Prostate gland (tissue), 2 donors: Measurements from ENCODE around the gene LRRC57. TPM values are rescaled to one million over a fixed set of nuclear protein-coding genes. Genes with fewer than 3 reads are reported as not detected.

ENCODE experiments used
- DNase-seq: peaks from one replicate; pipeline ENCODE4 v3.0.0-alpha.2; 2019; ENCODE audit warnings: low spot score
- H3K27ac ChIP-seq, 2 donors: fragments of 200-600 bp; sonication (generic); 2 replicates each; pipeline ENCODE4 v1.5.1; 2017 to 2019
- H3K27me3 ChIP-seq: fragments of 200-600 bp; sonication (generic); replicated peaks from 2 replicates; pipeline ENCODE4 v1.5.1; 2019; ENCODE audit not compliant: insufficient read depth
- H3K36me3 ChIP-seq, 2 donors: fragments of 200-600 bp; sonication (generic); 1 replicate in 1 of 2; 2 replicates in 1 of 2; pipeline versions ENCODE4 v1.5.1 to v1.8.1; 2017 to 2019
- H3K4me1 ChIP-seq: fragments of 200-600 bp; sonication (generic); replicated peaks from 2 replicates; pipeline ENCODE4 v1.5.1; 2019
- H3K4me3 ChIP-seq, 2 donors: fragments of 200-600 bp; sonication (generic); 2 replicates each; pipeline ENCODE4 v1.5.1; 2017 to 2019
- H3K9me3 ChIP-seq: fragments of 200-600 bp; sonication (generic); 2 replicates; pipeline ENCODE4 v1.5.1; 2017
- CTCF ChIP-seq, 4 experiments: fragments of 200-600 bp in 2 of 4; fragments of 450-650 bp in 2 of 4; sonication (generic) in 2 of 4; IDR thresholded peaks; 1 replicate in 3 of 4; 2 replicates in 1 of 4; pipeline ENCODE4 v1.5.1; 2016 to 2019; ENCODE audit warnings: antibody characterized with exemption in 4 of 4, mild to moderate bottlenecking in 2 of 4, moderate library complexity in 2 of 4
- POLR2A ChIP-seq: fragments of 450-650 bp; IDR thresholded peaks from one replicate; pipeline ENCODE4 v1.6.1; 2016; ENCODE audit warnings: antibody characterized with exemption, mild to moderate bottlenecking
- POLR2AphosphoS5 ChIP-seq: sonication (generic); formaldehyde crosslinking; IDR thresholded peaks from one replicate; pipeline ENCODE4 v1.6.1; 2017; ENCODE audit warnings: antibody characterized with exemption
- WGBS: methylation state at CpG from one replicate; pipeline ENCODE4 v1.1.5; 2018; 5-methylcytosine and 5-hydroxymethylcytosine counted together
- intact Hi-C: fragments of 100-400 bp; cut with DNase I; formaldehyde crosslinking; loops from one replicate; pipeline ENCODE4 v1.14.2; 2022
- total RNA-seq, 2 donors: library from RNA; depleted of rRNA; stranded (reverse); fragments of >200 nt; gene quantifications; one replicate each; pipeline ENCODE4 v1.1.0, GENCODE V29; 2016

LRRC57 gene
- total RNA-seq, 2 donors from 2014 or later: 9.8 to 21.8 TPM

- Histone ChIP-seq H3K27me3 (no peaks in the 10 kb centered on the region), H3K9me3 (no peaks in the 10 kb centered on the region), H3K36me3 (no peaks in the 10 kb centered on the region), H3K4me1 (no peaks in the 10 kb centered on the region), H3K4me3 (no peak overlapping the region), H3K27ac (no peak overlapping the region)
- intact Hi-C loops: loop anchor here (5.0 kb wide), 1 partner anchor 107 kb away; no protein-coding TSS in a partner anchor
- no peak for DNase-seq
- WGBS: 92% methylated on average over 4 of the region's 4 CpGs
- no peak for TF ChIP-seq CTCF (IDR thresholded peaks at IDR 0.05)
- no peak for TF ChIP-seq POLR2AphosphoS5
- TF ChIP-seq POLR2A: no peak
These were observed 3.6 kb downstream of the LRRC57 start for GRCh38 chr15:42544853-42545629.

- WGBS: 95% methylated on average over 1 of the region's 1 CpG
- TF ChIP-seq POLR2AphosphoS5 (no peak), CTCF (IDR thresholded peaks at IDR 0.05) (no peak), POLR2A (no peak)
- H3K36me3 ChIP-seq: no peaks in the 10 kb centered on the region
- no peaks in the 10 kb centered on the region for H3K9me3 ChIP-seq
- intact Hi-C loops: no loop called here
- DNase-seq: no peak
- H3K4me3 ChIP-seq: no peak overlapping the region
- H3K4me1 ChIP-seq: no peaks in the 10 kb centered on the region
- H3K27ac ChIP-seq: no peak overlapping the region
- H3K27me3 ChIP-seq: no peaks in the 10 kb centered on the region
These were observed 15.3 kb downstream of the LRRC57 start for GRCh38 chr15:42533246-42533645.

GRCh38 chr15:42528970-42529369 lies 19.6 kb downstream of the LRRC57 start:
- WGBS: 93% methylated on average over 3 of the region's 3 CpGs

GRCh38 chr15:42523331-42523730 lies 25.3 kb downstream of the LRRC57 start:
- TF ChIP-seq CTCF (IDR thresholded peaks at IDR 0.05): no peak
- TF ChIP-seq POLR2AphosphoS5: no peak
- no peak for TF ChIP-seq POLR2A
- H3K36me3 ChIP-seq: no peaks in the 10 kb centered on the region
- H3K9me3 ChIP-seq: no peaks in the 10 kb centered on the region
- intact Hi-C loops: no loop called here
- DNase-seq: no peak
- 70% methylated on average over 2 of the region's 2 CpGs for WGBS
- H3K4me3 ChIP-seq: no peak overlapping the region
- H3K4me1 ChIP-seq: no peaks in the 10 kb centered on the region
- no peaks in the 10 kb centered on the region for H3K27me3 ChIP-seq
- no peak overlapping the region for H3K27ac ChIP-seq

More at GRCh38 chr15:42528970-42529369, 19.6 kb downstream of the LRRC57 start:
- intact Hi-C loops: no loop called here
- no peaks in the 10 kb centered on the region for H3K9me3 ChIP-seq
- H3K27ac ChIP-seq: no peak overlapping the region
- H3K4me1 ChIP-seq: no peaks in the 10 kb centered on the region
- no peaks in the 10 kb centered on the region for H3K36me3 ChIP-seq
- DNase-seq: no peak
- no peak overlapping the region for H3K4me3 ChIP-seq
- TF ChIP-seq CTCF (IDR thresholded peaks at IDR 0.05) (no peak), POLR2AphosphoS5 (no peak), POLR2A (no peak)
- no peaks in the 10 kb centered on the region for H3K27me3 ChIP-seq

DNA sequence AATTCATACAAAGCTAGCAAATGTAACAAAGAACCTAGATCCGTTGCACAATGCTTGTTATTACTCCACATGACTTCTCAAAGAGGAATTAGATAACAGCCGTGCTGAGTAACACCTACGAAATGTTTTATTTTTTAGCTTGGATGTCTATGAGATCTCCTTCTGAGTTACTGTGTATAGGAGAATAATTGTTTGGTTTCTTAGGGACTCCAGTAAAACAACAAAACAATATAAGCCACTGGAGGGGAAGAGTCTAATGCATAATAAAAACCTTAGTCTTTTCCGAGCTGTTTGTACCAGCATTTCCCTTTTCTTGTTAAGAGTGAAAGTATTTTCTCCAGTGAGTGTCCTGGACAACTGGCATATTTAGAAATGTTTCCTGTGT lies 37.6 kb downstream of the LRRC57 start:
- TF ChIP-seq CTCF (IDR thresholded peaks at IDR 0.05) (no peak), POLR2AphosphoS5 (no peak), POLR2A (no peak)
- Histone ChIP-seq H3K4me3 (no peak overlapping the region), H3K36me3 (no peaks in the 10 kb centered on the region), H3K27ac (peak overlapping the region in 1 of 2 donors; percentile 13), H3K9me3 (no peaks in the 10 kb centered on the region), H3K27me3 (no peaks in the 10 kb centered on the region), H3K4me1 (no peaks in the 10 kb centered on the region)
- intact Hi-C loops: no loop called here
- WGBS: 60% methylated on average over 4 of the region's 4 CpGs
- no peak for DNase-seq
